GM12878 (cell line): ENCODE data around the gene CHRM4. TPM values are rescaled to one million over a fixed set of nuclear protein-coding genes. Genes with fewer than 3 reads are reported as not detected.

ENCODE experiments used
- CHD4 ChIP-seq: fragments of 200-600 bp; sonication (generic); IDR thresholded peaks from 2 replicates; pipeline ENCODE4 v1.6.1; 2016; ENCODE audit warnings: mild to moderate bottlenecking
- E2F4 ChIP-seq: IDR thresholded peaks from 2 replicates; pipeline ENCODE4 v1.6.1; 2012; ENCODE audit warnings: low read depth, low read length, improper control_type of control experiment
- IKZF2 ChIP-seq, 2 experiments: fragments of 450-650 bp; IDR thresholded peaks; 2 replicates each; pipeline ENCODE4 v1.6.1; 2017; ENCODE audit warnings: mild to moderate bottlenecking in 2 of 2, moderate library complexity in 2 of 2
- SMARCA5 ChIP-seq: fragments of 450-650 bp; IDR thresholded peaks from 2 replicates; pipeline ENCODE4 v1.6.1; 2017; ENCODE audit warnings: mild to moderate bottlenecking
- ZNF217 ChIP-seq: fragments of 450-650 bp; IDR thresholded peaks from 2 replicates; pipeline ENCODE4 v1.6.1; 2017; ENCODE audit warnings: antibody characterized with exemption, mild to moderate bottlenecking
- ZNF687 ChIP-seq: fragments of 450-650 bp; IDR thresholded peaks from 2 replicates; pipeline ENCODE4 v1.6.1; 2017; ENCODE audit warnings: mild to moderate bottlenecking, moderate library complexity
- ZSCAN29 ChIP-seq: fragments of 450-650 bp; IDR thresholded peaks from 2 replicates; pipeline ENCODE4 v1.6.1; 2017; ENCODE audit warnings: mild to moderate bottlenecking, moderate library complexity
- polyA plus RNA-seq, 11 experiments: library from polyadenylated mRNA; depleted of rRNA in 4 of 11; unstranded in 6 of 11; stranded (reverse) in 5 of 11; fragments of >200 nt; fragmentation: Nextera tagmentation in 4 of 11; fragmentation: Illumina TruSeq in 1 of 11; extraction: Ambion mirVana in 4 of 11; extraction: Trizol in 1 of 11; gene quantifications; 1 replicate in 1 of 11; 2 replicates in 10 of 11; pipeline versions ENCODE4 v1.2.1 to v1.2.3, GENCODE V29; 2011 to 2016; ENCODE audit warnings: inconsistent platforms in 2 of 11, missing spikeins in 2 of 11, low read depth in 1 of 11
- total RNA-seq, 4 experiments: library from RNA; depleted of rRNA in 3 of 4; stranded (reverse); fragments of >200 nt in 3 of 4; fragmentation: Illumina TruSeq in 1 of 4; extraction: Trizol in 1 of 4; gene quantifications; 2 replicates each; pipeline versions ENCODE4 v1.2.1 to v1.2.3, GENCODE V29; 2013 to 2021

The CHRM4 gene
- total and polyA plus RNA-seq, 10 of the 15 experiments (the other 5 are each of a cell fraction or from before 2014, with no cell fraction given) = 0.12 to 0.23 (median 0.13) TPM; not detected in 7

- TF ChIP-seq E2F4 = no peak
- TF ChIP-seq IKZF2 (IDR thresholded peaks at IDR 0.05) = no peak
- no peak for TF ChIP-seq CHD4
- no peak for TF ChIP-seq ZSCAN29
- TF ChIP-seq SMARCA5 = no peak
- no peak for TF ChIP-seq ZNF217
- TF ChIP-seq ZNF687 = no peak
Measured at GRCh38 chr11:46336563-46337180, 54.9 kb downstream of the CHRM4 start (continued).
